IPS-15b (cell line): ENCODE results near the gene DIS3L2.
"Not testable (repeated sequence)": the region's sequence is repeated elsewhere in the genome, so short reads cannot be mapped to it uniquely, and the experiment has no call there.

Experiments
- H3K27me3 ChIP-seq: one replicate; pipeline ENCODE4 v1.6.1; 2013; ENCODE audit warnings: low read length; ENCODE audit not compliant: control insufficient read depth, insufficient read depth
- H3K36me3 ChIP-seq: one replicate; pipeline ENCODE4 v1.6.1; 2013; ENCODE audit warnings: low read length; ENCODE audit not compliant: control insufficient read depth, insufficient read depth
- H3K4me1 ChIP-seq: one replicate; pipeline ENCODE4 v1.6.1; 2013; ENCODE audit warnings: mild to moderate bottlenecking, low read length; ENCODE audit not compliant: control insufficient read depth, insufficient read depth
- H3K4me3 ChIP-seq: one replicate; pipeline ENCODE4 v1.5.1; 2013; ENCODE audit warnings: low read depth, low read length
- H3K9ac ChIP-seq: one replicate; pipeline ENCODE4 v1.6.1; 2013; ENCODE audit warnings: low read depth, mild to moderate bottlenecking, low read length
- H3K9me3 ChIP-seq: one replicate; pipeline ENCODE4 v1.6.1; 2013; ENCODE audit warnings: mild to moderate bottlenecking, low read length; ENCODE audit not compliant: control insufficient read depth, insufficient read depth

Gene DIS3L2

DNA sequence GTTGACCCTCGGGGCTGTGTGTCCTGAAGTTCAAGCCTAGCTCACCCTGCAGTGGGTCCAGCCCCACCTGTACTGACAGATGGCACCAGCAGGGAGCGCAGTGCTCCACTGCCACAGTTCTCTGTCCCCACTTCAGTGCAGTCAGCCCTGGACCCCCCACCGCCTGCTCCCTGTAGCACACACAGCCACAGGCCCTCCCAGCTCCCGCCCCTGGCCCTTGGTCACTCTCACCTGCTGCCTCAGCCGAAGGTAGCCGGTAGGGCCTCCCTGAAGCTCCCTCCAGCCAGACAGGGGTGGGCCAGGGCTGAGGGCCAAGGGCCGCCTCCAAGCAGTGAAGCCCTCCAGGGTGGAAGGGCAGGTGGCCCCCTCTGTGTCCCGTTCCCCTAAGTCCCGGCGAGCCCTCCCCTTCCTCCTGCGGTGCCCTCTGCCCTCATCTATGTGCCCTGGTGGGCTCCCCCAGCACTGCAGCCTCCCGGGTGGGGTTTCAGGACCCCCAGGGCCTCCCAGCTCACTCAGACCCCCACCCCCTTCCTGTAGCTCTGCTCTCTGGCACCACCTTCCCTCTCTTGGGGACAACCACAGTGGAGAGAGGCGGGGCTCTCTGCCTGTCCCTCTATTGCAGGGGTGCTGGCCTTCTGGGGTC lies 406.2 kb downstream of the DIS3L2 start:
- peak overlapping the region; percentile 47 for H3K9ac ChIP-seq
- H3K36me3 ChIP-seq, result no peaks in the 10 kb centered on the region

DNA sequence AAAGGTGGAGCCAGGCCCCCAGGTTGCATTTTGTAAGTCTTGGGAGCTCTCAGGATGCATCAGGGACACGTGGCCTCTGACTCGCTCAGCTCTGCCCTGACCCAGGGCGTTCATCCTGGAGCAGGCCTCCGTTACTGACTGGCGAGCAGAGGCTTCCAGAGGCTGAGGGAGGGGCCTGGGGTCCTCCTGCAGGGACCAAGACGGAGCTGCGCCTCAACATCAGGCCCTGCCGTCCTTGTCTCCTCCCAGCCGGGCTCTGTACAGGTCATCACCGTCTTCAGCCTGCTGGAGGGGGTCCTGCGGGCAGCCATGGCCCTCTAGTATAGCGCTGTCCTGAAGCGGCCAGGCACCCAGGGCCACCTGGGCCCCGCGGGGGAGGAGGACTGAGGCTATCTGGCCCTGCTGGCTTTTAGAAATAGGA lies 406.8 kb downstream of the DIS3L2 start:
- Histone ChIP-seq H3K9ac (no peak overlapping the region), H3K27me3 (no peaks in the 10 kb centered on the region), H3K9me3 (no peaks in the 10 kb centered on the region), H3K4me1 (no peaks in the 10 kb centered on the region), H3K36me3 (no peaks in the 10 kb centered on the region), H3K4me3 (no peak overlapping the region)

More for the DNA sequence above, 406.2 kb downstream of the DIS3L2 start:
- Histone ChIP-seq H3K9me3 (no peaks in the 10 kb centered on the region), H3K27me3 (no peaks in the 10 kb centered on the region), H3K4me1 (no peaks in the 10 kb centered on the region), H3K4me3 (no peak overlapping the region)

DNA sequence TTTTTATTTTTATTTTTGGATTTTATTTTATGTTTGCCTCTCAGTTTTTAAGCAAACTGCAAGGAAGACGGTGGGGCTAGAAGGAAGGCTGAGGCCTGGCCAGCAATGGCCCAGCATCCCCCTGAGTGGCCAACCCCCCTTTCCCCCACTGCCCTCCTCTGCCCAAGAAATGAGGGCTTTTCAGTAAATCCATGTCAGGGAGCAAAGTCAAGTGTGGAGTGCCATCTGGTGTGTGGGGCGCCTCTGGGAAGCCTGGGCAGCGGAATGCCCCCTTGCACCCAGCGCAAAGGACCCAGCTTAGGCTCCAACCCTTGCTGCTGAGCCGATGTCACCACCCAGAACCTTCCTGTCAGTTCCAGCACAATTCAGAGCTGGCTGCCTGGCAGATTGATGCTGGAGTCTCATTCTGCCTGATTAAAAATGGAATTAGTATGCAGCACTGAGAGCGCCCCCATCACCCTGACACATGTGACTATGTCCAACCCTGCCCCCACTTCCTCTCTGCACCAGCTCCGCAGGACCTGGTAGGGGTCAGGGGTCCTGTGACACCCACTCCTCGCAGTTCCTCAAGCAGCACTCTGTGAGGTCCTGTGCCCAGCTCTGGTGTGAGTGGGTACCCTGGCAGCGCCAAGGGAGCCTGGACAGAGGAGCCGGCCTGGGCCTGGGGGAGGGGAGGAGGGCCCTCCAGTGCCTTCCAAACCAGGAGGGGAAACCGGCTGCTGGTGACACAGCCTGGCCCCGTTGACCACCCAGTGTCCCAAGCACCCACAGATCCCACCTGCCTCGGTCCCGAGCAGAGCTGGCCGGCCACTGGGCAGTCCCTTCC lies 407.8 kb downstream of the DIS3L2 start:
- H3K9me3 ChIP-seq, result no peaks in the 10 kb centered on the region
- no peaks in the 10 kb centered on the region for H3K27me3 ChIP-seq
- H3K4me3 ChIP-seq, result no peak overlapping the region
- peaks cover under 1% of the 10 kb centered on the region for H3K4me1 ChIP-seq
- no peak overlapping the region for H3K9ac ChIP-seq
- H3K36me3 ChIP-seq, result no peaks in the 10 kb centered on the region

DNA sequence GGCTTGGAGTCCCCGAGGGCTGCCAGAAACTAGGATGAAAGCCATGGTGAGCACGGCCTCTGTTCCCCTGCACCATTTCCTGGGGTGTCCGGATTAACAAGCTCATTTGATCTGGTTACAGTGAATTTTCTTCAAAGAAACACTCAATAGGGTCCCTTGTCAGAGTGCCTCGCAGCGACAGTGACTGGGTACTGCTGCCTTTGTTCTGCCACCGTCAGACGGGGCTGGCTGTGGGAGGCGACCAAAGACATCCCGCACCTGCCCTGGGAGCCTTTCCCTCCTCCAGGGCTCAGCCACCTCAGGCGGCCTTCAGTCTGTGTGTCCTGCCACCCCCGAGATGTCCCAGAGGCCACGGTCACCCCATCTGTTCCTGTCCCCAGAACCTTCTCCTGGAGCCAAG lies 408.5 kb downstream of the DIS3L2 start:
- not testable (repeated sequence) for H3K27me3 ChIP-seq, H3K36me3 ChIP-seq, H3K4me3 ChIP-seq, H3K4me1 ChIP-seq, H3K9me3 ChIP-seq, H3K9ac ChIP-seq

DNA sequence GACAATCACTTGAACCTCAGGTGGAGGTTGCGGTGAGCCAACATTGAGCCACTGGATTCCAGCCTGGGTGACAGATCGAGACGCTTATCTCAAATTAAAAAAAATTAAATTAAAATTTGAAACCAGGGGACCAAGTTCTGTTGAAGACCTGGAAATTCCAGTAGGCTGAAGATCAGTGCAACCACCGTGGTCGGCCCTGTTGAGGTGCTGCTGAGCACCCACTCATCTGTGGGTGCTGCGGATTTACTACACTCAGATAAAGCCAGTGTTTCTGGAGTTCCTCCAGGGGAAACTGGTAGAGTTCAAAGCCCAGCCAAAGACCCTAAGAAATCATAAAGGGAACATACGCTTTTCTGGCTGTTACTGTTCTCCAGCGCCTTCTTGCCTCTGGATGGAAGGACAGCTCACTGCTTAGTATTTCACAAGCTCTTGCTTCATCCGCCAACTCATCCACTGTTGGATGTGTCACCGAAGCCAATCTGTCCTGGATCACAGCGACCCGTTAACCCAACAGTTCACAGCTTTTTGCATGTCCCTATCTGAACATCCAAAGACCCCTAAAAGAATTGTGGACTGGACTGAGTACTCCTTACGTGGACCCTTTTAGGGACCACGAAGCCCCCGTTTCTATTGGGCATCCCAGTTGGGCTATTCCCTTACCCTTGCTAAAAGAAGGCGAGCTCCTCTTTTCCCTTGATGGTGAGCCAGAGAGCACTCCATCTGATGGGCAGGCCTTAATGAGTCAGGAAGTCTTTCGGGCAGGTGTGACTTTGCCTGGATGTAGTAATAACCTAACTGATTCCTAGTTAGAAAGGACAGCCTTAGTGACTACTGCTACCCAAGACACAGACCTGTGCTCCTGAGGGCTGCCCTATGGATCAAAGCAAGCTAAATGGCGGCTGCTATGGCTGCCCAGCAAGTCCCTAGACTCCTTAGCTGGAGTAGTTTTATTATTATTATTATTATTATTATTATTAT lies 411.0 kb downstream of the DIS3L2 start:
- Histone ChIP-seq H3K4me3 (no peak overlapping the region), H3K9me3 (no peaks in the 10 kb centered on the region), H3K9ac (no peak overlapping the region), H3K27me3 (no peaks in the 10 kb centered on the region), H3K36me3 (no peaks in the 10 kb centered on the region), H3K4me1 (peaks cover 12% of the 10 kb centered on the region)

DNA sequence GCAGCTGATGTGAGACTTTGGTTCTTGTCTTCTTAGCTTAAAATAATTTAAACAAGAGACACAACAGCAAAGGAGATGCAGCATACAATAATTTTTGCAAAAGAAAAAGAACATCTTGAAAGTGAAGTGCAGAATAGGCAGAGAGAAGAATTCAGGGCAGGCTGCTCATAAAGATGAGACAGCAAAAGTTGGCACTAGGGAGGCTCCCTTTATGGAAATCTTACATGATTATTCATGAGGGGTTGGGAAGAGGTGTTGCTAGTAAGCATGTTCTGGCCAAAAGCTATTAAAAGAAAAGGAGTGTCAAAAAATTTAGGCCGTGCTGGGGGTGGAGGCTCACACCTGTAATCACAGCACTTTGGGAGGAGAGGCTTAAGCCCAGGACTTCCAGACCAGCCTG lies 412.8 kb downstream of the DIS3L2 start:
- H3K4me3 ChIP-seq, result no peak overlapping the region
- peaks cover 12% of the 10 kb centered on the region for H3K4me1 ChIP-seq
- H3K9ac ChIP-seq, result no peak overlapping the region
- no peaks in the 10 kb centered on the region for H3K36me3 ChIP-seq
- no peaks in the 10 kb centered on the region for H3K9me3 ChIP-seq
- H3K27me3 ChIP-seq, result no peaks in the 10 kb centered on the region

DNA sequence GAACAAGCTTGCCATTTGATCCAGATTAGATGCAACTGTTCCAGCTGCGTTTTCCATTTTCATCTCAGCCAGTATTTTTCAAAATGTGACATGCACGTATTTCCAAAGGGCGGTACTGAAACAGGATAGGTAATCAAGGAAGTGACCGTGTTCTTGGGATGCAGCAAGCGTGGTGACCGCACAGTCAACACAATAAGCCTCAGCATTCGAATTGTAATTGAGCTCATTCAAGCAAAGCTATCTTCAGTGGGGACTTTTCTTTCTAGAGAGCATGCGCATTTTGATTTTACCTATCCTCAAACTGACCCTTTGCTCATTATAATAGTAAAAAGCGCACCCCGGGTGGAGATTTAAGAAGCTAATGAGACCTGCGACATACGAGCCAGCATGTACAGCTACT lies 413.7 kb downstream of the DIS3L2 start:
- no peak overlapping the region for H3K4me3 ChIP-seq
- peaks cover 12% of the 10 kb centered on the region for H3K4me1 ChIP-seq
- H3K36me3 ChIP-seq, result no peaks in the 10 kb centered on the region
- H3K9ac ChIP-seq, result no peak overlapping the region
- no peaks in the 10 kb centered on the region for H3K27me3 ChIP-seq
- H3K9me3 ChIP-seq, result no peaks in the 10 kb centered on the region

DNA sequence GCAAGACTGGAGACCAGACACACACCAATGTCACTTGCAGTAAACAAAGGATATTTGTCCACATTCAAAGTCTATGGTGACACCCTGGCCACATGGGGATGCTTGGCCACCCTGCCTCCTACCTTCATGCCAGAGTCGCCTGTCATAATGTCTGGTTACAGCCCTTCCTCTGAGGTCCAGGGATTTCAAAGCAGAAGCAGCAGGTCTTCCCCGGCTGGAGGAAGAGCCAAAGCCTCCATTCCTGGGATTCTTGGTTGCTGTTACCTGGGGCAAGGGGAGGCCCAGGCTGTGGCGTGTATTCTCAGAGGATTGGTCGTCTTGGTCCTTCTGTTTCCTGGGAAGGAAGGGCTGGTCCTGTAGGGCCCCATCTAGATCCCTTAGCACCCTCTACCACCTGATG lies 414.7 kb downstream of the DIS3L2 start:
- Histone ChIP-seq H3K4me1 (peaks cover 12% of the 10 kb centered on the region), H3K27me3 (no peaks in the 10 kb centered on the region), H3K36me3 (no peaks in the 10 kb centered on the region), H3K9me3 (no peaks in the 10 kb centered on the region), H3K9ac (no peak overlapping the region), H3K4me3 (no peak overlapping the region)

DNA sequence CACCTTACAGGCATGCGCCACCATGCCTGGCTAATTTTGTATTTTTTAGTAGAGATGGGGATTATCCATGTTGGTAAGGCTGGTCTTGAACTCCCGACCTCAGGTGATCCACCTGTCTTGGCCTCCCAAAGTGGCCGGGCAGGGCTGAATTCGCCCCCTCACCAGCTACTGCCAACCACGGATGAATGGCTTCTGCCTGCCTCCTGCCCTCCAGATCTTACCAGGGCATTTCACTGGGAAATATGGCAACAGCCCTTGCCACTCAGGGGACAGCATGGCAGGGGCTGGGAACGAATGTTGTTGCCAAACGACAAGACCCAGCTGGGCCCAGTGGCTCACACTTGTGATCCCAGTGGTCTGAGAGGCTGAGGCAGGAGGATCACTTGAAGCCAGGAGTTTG lies 415.2 kb downstream of the DIS3L2 start:
- Histone ChIP-seq H3K9me3 (no peaks in the 10 kb centered on the region), H3K4me3 (no peak overlapping the region), H3K36me3 (no peaks in the 10 kb centered on the region), H3K9ac (no peak overlapping the region), H3K4me1 (peaks cover 12% of the 10 kb centered on the region), H3K27me3 (no peaks in the 10 kb centered on the region)

DNA sequence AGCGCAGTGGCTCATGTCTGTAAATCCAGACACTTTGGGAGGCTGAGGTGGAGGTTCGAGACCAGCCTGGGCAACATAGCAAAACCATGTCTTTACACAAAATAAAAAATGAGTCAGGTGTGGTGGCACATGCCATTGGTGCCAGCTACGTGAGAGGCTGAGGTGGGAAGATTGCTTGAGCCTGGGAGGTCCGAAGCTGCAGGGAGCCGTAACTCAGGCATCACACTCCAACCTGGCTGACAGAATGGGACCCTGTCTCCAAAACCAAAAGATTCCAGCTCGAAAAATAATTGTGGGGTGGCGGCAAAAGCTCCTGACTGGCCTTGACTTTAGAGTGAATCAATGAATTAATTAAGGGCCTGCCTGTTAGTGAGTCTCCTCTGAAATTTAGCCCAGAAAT lies 415.8 kb downstream of the DIS3L2 start:
- Histone ChIP-seq H3K9me3 (no peaks in the 10 kb centered on the region), H3K4me3 (no peak overlapping the region), H3K9ac (no peak overlapping the region), H3K27me3 (no peaks in the 10 kb centered on the region), H3K4me1 (peaks cover 14% of the 10 kb centered on the region), H3K36me3 (no peaks in the 10 kb centered on the region)

DNA sequence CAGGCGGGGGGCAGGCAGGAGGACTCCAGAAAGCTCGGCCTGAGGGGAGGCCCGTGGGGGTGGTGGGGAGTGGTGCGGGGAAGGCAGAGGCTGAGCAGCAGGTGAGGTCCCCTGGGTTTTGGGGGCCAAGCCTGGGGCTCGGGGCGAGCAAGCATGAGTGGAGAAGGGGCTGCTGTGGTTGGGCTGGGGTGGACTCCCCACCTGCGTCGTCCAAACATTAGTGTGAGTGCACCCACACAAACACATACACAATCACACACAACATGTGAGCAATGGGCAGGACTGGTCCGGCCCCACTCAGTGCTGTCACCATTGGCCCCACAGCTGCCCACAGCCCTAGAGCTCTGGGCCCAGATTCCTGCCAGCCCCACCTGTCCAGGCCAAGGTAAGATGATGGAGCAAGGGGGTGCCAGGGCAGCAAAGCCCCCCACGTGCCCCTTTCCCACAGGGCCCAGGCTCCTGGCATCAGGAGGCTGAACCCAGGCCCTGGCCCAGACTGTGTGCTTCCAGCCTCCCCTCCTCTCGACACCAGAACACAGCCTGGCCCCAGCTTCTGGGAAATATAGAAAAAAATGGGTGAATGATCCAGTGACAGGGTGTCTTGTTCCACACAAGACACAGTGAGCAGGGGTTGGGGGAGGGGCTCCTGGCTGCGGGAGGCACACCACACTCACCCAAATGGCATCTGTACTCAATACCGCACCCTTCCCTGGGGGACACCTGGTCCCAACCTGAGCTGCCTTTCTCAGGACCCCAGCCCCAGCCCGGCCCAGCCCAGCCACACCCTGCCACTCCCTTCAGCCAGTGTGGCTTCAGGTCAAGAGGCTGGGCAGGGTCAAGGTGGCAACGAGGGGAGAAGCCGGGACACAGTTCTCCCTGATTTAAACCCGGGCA lies 416.6 kb downstream of the DIS3L2 start:
- no peak overlapping the region for H3K9ac ChIP-seq
- H3K4me3 ChIP-seq, result no peak overlapping the region
- H3K36me3 ChIP-seq, result no peaks in the 10 kb centered on the region
- H3K9me3 ChIP-seq, result no peaks in the 10 kb centered on the region
- H3K27me3 ChIP-seq, result no peaks in the 10 kb centered on the region
- H3K4me1 ChIP-seq, result peaks cover 14% of the 10 kb centered on the region
